ENCODE measurements around the gene SLC22A7.
"Not testable (repeated sequence)": the region's sequence is repeated elsewhere in the genome, so short reads cannot be mapped to it uniquely, and the experiment has no call there.

The SLC22A7 gene

DNA sequence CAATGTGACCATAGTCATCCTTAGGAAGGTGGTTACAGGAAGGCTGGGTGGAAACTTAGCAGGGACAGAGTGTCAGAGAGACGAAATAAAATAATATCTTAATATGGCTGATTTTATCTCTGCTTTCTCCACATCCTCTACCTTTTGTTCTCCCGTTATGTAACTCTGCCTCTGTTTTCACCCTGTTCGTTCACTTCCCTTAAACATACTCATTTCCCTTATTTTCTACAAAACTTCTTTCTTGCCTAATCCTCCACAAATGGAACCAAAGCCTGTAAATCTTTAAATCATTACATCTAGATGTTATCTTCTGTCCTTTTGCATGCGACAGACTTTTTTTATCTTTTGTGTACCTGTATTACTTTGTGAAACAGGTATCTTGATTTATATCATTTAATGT, 33.8 kb downstream of the SLC22A7 start:
- DNase-seq (ENCODE audit: insufficient read length) (no peak), FAIRE-seq (no peak)
- no peak for TF ChIP-seq TAF1 (IDR thresholded peaks at IDR 0.05; ENCODE audit: borderline replicate concordance, low read depth, low read length)
- TF ChIP-seq POLR2A (IDR thresholded peaks at IDR 0.05; ENCODE audit: low read depth, low read length) = no peak
- no peak for TF ChIP-seq POLR2AphosphoS5 (IDR thresholded peaks at IDR 0.05; ENCODE audit: low read depth, low read length)

GRCh38 chr6:43334466-43335095, 36.5 kb downstream of the SLC22A7 start:
- TF ChIP-seq POLR2A (IDR thresholded peaks at IDR 0.05; ENCODE audit: low read depth, low read length) (no peak), POLR2AphosphoS5 (IDR thresholded peaks at IDR 0.05; ENCODE audit: low read depth, low read length) (no peak), TAF1 (IDR thresholded peaks at IDR 0.05; ENCODE audit: borderline replicate concordance, low read depth, low read length) (no peak)
- DNase-seq (ENCODE audit: insufficient read length) (no peak), FAIRE-seq (peak; percentile 77)

DNA sequence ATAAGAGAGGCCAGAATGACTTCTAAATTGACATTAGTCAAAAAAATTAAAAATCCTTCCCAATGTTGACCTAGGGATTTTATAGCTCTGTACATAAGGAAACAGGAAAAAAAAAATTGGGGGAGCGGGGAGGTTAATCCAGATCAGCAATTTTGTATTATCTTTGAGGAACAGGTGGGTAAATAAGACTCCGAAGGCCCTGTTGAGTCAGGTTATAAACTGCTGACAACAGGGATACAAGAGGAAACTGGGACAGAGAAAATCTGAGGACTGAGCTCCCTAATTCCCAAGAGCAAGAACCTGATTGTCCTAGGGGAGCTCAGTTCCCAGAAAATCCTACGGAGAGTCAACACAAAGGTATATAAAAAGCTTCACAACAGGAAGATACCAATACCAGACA, 37.4 kb downstream of the SLC22A7 start:
- TF ChIP-seq POLR2AphosphoS5 (IDR thresholded peaks at IDR 0.05; ENCODE audit: low read depth, low read length) = no peak
- TF ChIP-seq TAF1 (IDR thresholded peaks at IDR 0.05; ENCODE audit: borderline replicate concordance, low read depth, low read length) = no peak
- no peak for TF ChIP-seq POLR2A (IDR thresholded peaks at IDR 0.05; ENCODE audit: low read depth, low read length)
- DNase-seq (ENCODE audit: insufficient read length) (no peak), FAIRE-seq (no peak)

DNA sequence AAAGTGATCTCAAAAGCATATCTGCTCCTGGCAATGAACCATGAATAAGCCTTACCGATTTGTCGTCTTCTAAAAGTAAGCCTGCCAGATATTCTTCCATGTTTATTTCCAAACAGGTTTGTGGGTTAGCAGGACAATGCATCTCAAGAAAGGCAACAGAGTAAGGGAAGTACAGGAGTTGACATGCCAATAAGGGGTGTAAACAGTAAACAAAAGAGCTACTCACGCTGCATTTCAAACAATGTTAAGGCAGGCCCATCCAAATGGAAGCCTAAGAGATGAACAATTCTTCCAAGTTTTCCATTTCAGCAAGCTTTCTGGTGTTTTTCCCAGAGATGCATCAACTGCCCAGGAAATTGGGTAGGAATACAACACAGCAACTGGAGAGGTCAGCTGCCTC, 38.3 kb downstream of the SLC22A7 start:
- DNase-seq (ENCODE audit: insufficient read length) (no peak), FAIRE-seq (no peak)
- TF ChIP-seq POLR2AphosphoS5 (IDR thresholded peaks at IDR 0.05; ENCODE audit: low read depth, low read length) (no peak), TAF1 (IDR thresholded peaks at IDR 0.05; ENCODE audit: borderline replicate concordance, low read depth, low read length) (no peak), POLR2A (IDR thresholded peaks at IDR 0.05; ENCODE audit: low read depth, low read length) (no peak)

- TF ChIP-seq POLR2A (IDR thresholded peaks at IDR 0.05; ENCODE audit: low read depth, low read length) (no peak), POLR2AphosphoS5 (IDR thresholded peaks at IDR 0.05; ENCODE audit: low read depth, low read length) (no peak), TAF1 (IDR thresholded peaks at IDR 0.05; ENCODE audit: borderline replicate concordance, low read depth, low read length) (no peak)
- no peak for DNase-seq (ENCODE audit: insufficient read length)
- peak; percentile 83 for FAIRE-seq
These were observed 40.2 kb downstream of the SLC22A7 start for GRCh38 chr6:43338243-43338642.

- FAIRE-seq (peak; percentile 61), DNase-seq (ENCODE audit: insufficient read length) (no peak)
- TF ChIP-seq POLR2A (IDR thresholded peaks at IDR 0.05; ENCODE audit: low read depth, low read length) (no peak), TAF1 (IDR thresholded peaks at IDR 0.05; ENCODE audit: borderline replicate concordance, low read depth, low read length) (no peak), POLR2AphosphoS5 (IDR thresholded peaks at IDR 0.05; ENCODE audit: low read depth, low read length) (no peak)
These were observed 41.1 kb downstream of the SLC22A7 start for GRCh38 chr6:43339168-43339567.

DNA sequence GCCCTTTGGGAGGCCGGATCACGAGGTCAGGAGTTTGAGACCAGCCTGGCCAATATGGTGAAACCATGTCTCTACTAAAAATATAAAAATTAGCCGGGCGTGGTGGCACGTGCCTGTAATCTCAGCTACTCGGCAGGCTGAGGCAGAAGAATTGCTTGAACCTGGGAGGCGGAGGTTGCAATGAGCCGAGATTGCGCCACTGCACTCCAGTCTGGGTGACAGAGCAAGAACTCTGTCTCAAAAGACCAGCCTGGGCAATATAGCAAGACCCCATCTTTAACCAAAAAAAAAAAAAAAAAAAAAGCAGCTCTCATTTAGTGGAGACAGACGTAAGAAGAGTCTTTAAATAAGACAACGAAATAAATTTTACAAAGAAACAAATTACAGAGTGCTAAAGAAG, 48.2 kb downstream of the SLC22A7 start:
- DNase-seq (ENCODE audit: insufficient read length); FAIRE-seq: not testable (repeated sequence)

GRCh38 chr6:43347021-43347420, 49.0 kb downstream of the SLC22A7 start:
- FAIRE-seq (no peak), DNase-seq (ENCODE audit: insufficient read length) (no peak)
- TF ChIP-seq POLR2AphosphoS5 (IDR thresholded peaks at IDR 0.05; ENCODE audit: low read depth, low read length) = no peak
- TF ChIP-seq TAF1 (IDR thresholded peaks at IDR 0.05; ENCODE audit: borderline replicate concordance, low read depth, low read length) = no peak
- TF ChIP-seq POLR2A (IDR thresholded peaks at IDR 0.05; ENCODE audit: low read depth, low read length) = no peak

GRCh38 chr6:43347444-43347843, 49.4 kb downstream of the SLC22A7 start:
- FAIRE-seq (no peak), DNase-seq (ENCODE audit: insufficient read length) (no peak)
- TF ChIP-seq POLR2AphosphoS5 (IDR thresholded peaks at IDR 0.05; ENCODE audit: low read depth, low read length) (no peak), POLR2A (IDR thresholded peaks at IDR 0.05; ENCODE audit: low read depth, low read length) (no peak), TAF1 (IDR thresholded peaks at IDR 0.05; ENCODE audit: borderline replicate concordance, low read depth, low read length) (no peak)

GRCh38 chr6:43351951-43352350, 53.9 kb downstream of the SLC22A7 start:
- not testable (repeated sequence) for DNase-seq (ENCODE audit: insufficient read length); FAIRE-seq
